Stimulated activated CD8-positive, alpha-beta memory T cell treated with anti-CD3 and anti-CD28 coated beads, Interleukin-4, amount 100 ng/mL, for 1 hour (primary cell): ENCODE measurements around the gene RAPGEF4.

ENCODE experiments used
- DNase-seq, 2 donors: peaks; one replicate each; pipeline ENCODE4 v3.0.0-alpha.2; 2020; ENCODE audit warnings: low read depth in 2 of 2, low spot score in 1 of 2

The RAPGEF4 gene

GRCh38 chr2:172994864-172995263, 259.2 kb downstream of the RAPGEF4 start:
- DNase-seq = no peak

GRCh38 chr2:172995323-172996244, 259.9 kb downstream of the RAPGEF4 start:
- no peak for DNase-seq

GRCh38 chr2:172996387-172996961, 260.8 kb downstream of the RAPGEF4 start:
- no peak for DNase-seq

- DNase-seq = no peak
Observed at GRCh38 chr2:172997031-172997430, 261.4 kb downstream of the RAPGEF4 start.

- no peak for DNase-seq
Observed at GRCh38 chr2:172998547-172999272, 263.1 kb downstream of the RAPGEF4 start.

- no peak for DNase-seq
Observed at GRCh38 chr2:172999641-173000386, 264.2 kb downstream of the RAPGEF4 start.

- no peak for DNase-seq
Observed at GRCh38 chr2:173001664-173002604, 266.3 kb downstream of the RAPGEF4 start.

GRCh38 chr2:173002751-173003541, 267.3 kb downstream of the RAPGEF4 start:
- DNase-seq = no peak

GRCh38 chr2:173008786-173009185, 273.1 kb downstream of the RAPGEF4 start:
- no peak for DNase-seq

- DNase-seq = no peak
Observed at GRCh38 chr2:173010233-173010632, 274.6 kb downstream of the RAPGEF4 start.

GRCh38 chr2:173016451-173016850, 280.8 kb downstream of the RAPGEF4 start:
- DNase-seq = no peak

GRCh38 chr2:173017646-173018420, 282.2 kb downstream of the RAPGEF4 start:
- no peak for DNase-seq

GRCh38 chr2:173019755-173020154, 284.1 kb downstream of the RAPGEF4 start:
- DNase-seq = no peak

GRCh38 chr2:173021939-173022371, 286.3 kb downstream of the RAPGEF4 start:
- DNase-seq = no peak

GRCh38 chr2:173023718-173024117, 288.1 kb downstream of the RAPGEF4 start:
- DNase-seq = no peak

GRCh38 chr2:173026479-173026878, 290.8 kb downstream of the RAPGEF4 start:
- DNase-seq = no peak

GRCh38 chr2:173027181-173028128, 291.8 kb downstream of the RAPGEF4 start:
- DNase-seq = peak; percentile 50 to 51
